B cell (primary cell): ENCODE results near the gene KCTD5. TPM values are rescaled to one million over a fixed set of nuclear protein-coding genes. Genes with fewer than 3 reads are reported as not detected.

Source experiments
- ATAC-seq: fragments of 200-7000 bp; cut with Tn5 transposase; one replicate; pipeline ENCODE4 v1.10.0; 2021; ENCODE audit warnings: low read depth, mild to moderate bottlenecking, moderate number of reproducible peaks, moderate library complexity
- CTCF ChIA-PET: fragments of 350-600 bp; sonication (Branson Sonifier 250); formaldehyde crosslinking; loops from one replicate; lab custom pipeline; 2021; ENCODE audit warnings: antibody characterized with exemption, inconsistent platforms; lab: Charles Lee
- POLR2A ChIA-PET: fragments of 350-600 bp; sonication (Branson Sonifier 250); formaldehyde crosslinking; loops from one replicate; lab custom pipeline; 2021; ENCODE audit warnings: antibody characterized with exemption; lab: Charles Lee
- DNase-seq: peaks from one replicate; pipeline ENCODE4 v3.0.0; 2013
- H2AFZ ChIP-seq: 2 replicates; pipeline ENCODE4 v1.6.1; 2012; ENCODE audit warnings: mild to moderate bottlenecking, low read depth, low read length; ENCODE audit not compliant: insufficient read depth, poor library complexity, severe bottlenecking
- H3K27ac ChIP-seq, 2 donors: 1 replicate in 1 of 2; 2 replicates in 1 of 2; pipeline ENCODE4 v1.5.1; 2012 to 2013; ENCODE audit warnings: low read length in 2 of 2, mild to moderate bottlenecking in 2 of 2, moderate library complexity in 1 of 2
- H3K27me3 ChIP-seq, 4 experiments: fragments of 200-600 bp in 1 of 4; sonication (generic) in 1 of 4; replicated peaks in 1 of 4; 1 replicate in 2 of 4; 2 replicates in 2 of 4; pipeline versions ENCODE4 v1.6.1 to v1.7.0; 2013 to 2016; ENCODE audit warnings: low read length in 3 of 4, mild to moderate bottlenecking in 2 of 4, mixed read lengths in 1 of 4, moderate library complexity in 1 of 4; ENCODE audit not compliant: insufficient read depth in 4 of 4, control insufficient read depth in 3 of 4; ENCODE audit errors: control extremely low read depth in 1 of 4
- H3K36me3 ChIP-seq, 2 experiments: replicated peaks in 1 of 2; 1 replicate in 1 of 2; 2 replicates in 1 of 2; pipeline versions ENCODE4 v1.6.1 to v1.7.1; 2013; ENCODE audit warnings: low read length in 1 of 2; ENCODE audit not compliant: insufficient read depth in 2 of 2, control insufficient read depth in 1 of 2; ENCODE audit errors: control extremely low read depth in 1 of 2, extremely low read depth in 1 of 2
- H3K4me1 ChIP-seq, 2 donors: fragments of 200-600 bp in 1 of 2; sonication (generic) in 1 of 2; 1 replicate in 1 of 2; 2 replicates in 1 of 2; pipeline versions ENCODE4 v1.5.1 to v1.6.1; 2013 to 2017; ENCODE audit warnings: low read length in 2 of 2; ENCODE audit not compliant: control insufficient read depth in 2 of 2, insufficient read depth in 2 of 2
- H3K4me2 ChIP-seq: replicated peaks from 2 replicates; pipeline ENCODE3; 2012; ENCODE audit warnings: mild to moderate bottlenecking, low read depth, low read length; ENCODE audit not compliant: poor library complexity, severe bottlenecking
- H3K4me3 ChIP-seq, 5 experiments: fragments of 200-600 bp in 1 of 5; sonication (generic) in 1 of 5; 1 replicate in 3 of 5; 2 replicates in 2 of 5; pipeline versions ENCODE4 v1.5.1 to v1.7.0; 2011 to 2016; ENCODE audit warnings: low read length in 4 of 5, mild to moderate bottlenecking in 4 of 5, low read depth in 2 of 5, control low read depth in 1 of 5, moderate library complexity in 1 of 5; ENCODE audit not compliant: insufficient read depth in 1 of 5; ENCODE audit errors: control extremely low read depth in 1 of 5, extremely low read depth in 1 of 5
- H3K79me2 ChIP-seq: fragments of 200-600 bp; sonication (generic); one replicate; pipeline ENCODE4 v1.6.0; 2016; ENCODE audit warnings: low read length; ENCODE audit not compliant: control insufficient read depth, insufficient read depth
- H3K9ac ChIP-seq: fragments of 200-600 bp; sonication (generic); 2 replicates; pipeline ENCODE4 v1.6.1; 2017; ENCODE audit warnings: mild to moderate bottlenecking, low read length, moderate library complexity
- H3K9me3 ChIP-seq, 3 donors: one replicate each; pipeline versions ENCODE4 v1.6.1 to v1.7.1; 2013; ENCODE audit warnings: low read length in 2 of 3; ENCODE audit not compliant: control insufficient read depth in 2 of 3, insufficient read depth in 1 of 3; ENCODE audit errors: control extremely low read depth in 1 of 3
- H4K20me1 ChIP-seq: 2 replicates; pipeline ENCODE4 v1.6.0; 2012; ENCODE audit warnings: mild to moderate bottlenecking, low read length; ENCODE audit not compliant: insufficient read depth, control insufficient read depth, poor library complexity, severe bottlenecking
- H3K27ac Mint-ChIP-seq: one replicate; pipeline ENCODE4 v1.8.0; 2021; ENCODE audit warnings: mixed read lengths
- H3K27me3 Mint-ChIP-seq: one replicate; pipeline ENCODE4 v1.8.0; 2021; ENCODE audit warnings: mixed read lengths
- H3K4me1 Mint-ChIP-seq: one replicate; pipeline ENCODE4 v1.8.0; 2021; ENCODE audit warnings: mixed read lengths
- H3K4me3 Mint-ChIP-seq: one replicate; pipeline ENCODE4 v1.8.0; 2021; ENCODE audit warnings: mixed read lengths
- H3K9me3 Mint-ChIP-seq: one replicate; pipeline ENCODE4 v1.8.0; 2022; ENCODE audit warnings: mixed read lengths; ENCODE audit not compliant: insufficient read depth
- CTCF ChIP-seq: fragments of 200-600 bp; IDR thresholded peaks from one replicate; pipeline ENCODE4 v1.8.0; 2022; ENCODE audit warnings: antibody characterized with exemption, mild to moderate bottlenecking
- EZH2 ChIP-seq: IDR thresholded peaks from 2 replicates; pipeline ENCODE4 v1.6.1; 2012; ENCODE audit warnings: borderline replicate concordance, low read depth, mild to moderate bottlenecking, moderate library complexity, low read length; ENCODE audit not compliant: insufficient read depth, poor library complexity, severe bottlenecking
- WGBS: methylation state at CpG from one replicate; pipeline ENCODE4 v1.1.5; 2013; ENCODE audit warnings: missing lambda C conversion rate; ENCODE audit not compliant: insufficient coverage; 5-methylcytosine and 5-hydroxymethylcytosine counted together
- intact Hi-C: fragments of 100-400 bp; cut with micrococcal nuclease; formaldehyde crosslinking; loops from one replicate; pipeline ENCODE4 v1.10.0; 2022
- polyA plus RNA-seq: library from polyadenylated mRNA; depleted of rRNA; stranded (reverse); fragments of >200 nt; gene quantifications from 2 replicates; pipeline ENCODE4 v1.2.3, GENCODE V29; 2012
- total RNA-seq, 2 donors: library from RNA; stranded (reverse); fragments of 120-200 nt in 1 of 2; gene quantifications; 1 replicate in 1 of 2; 2 replicates in 1 of 2; pipeline versions ENCODE4 v1.2.3 to v1.2.4, GENCODE V29; 2013 to 2022

Gene KCTD5
- total and polyA plus RNA-seq, 2 donors (not counting 1 experiment from before 2014, with no cell fraction given) = 17.2 to 37.3 TPM

GRCh38 chr16:2717383-2718263 lies 35.3 kb downstream of the KCTD5 start:
- no peak overlapping the region for H3K9ac ChIP-seq
- CTCF ChIA-PET = no interaction called here
- Mint-ChIP-seq H3K9me3 (no peaks in the 10 kb centered on the region), H3K27ac (no peak overlapping the region), H3K4me1 (peaks cover 10% of the 10 kb centered on the region), H3K4me3 (peak overlapping the region; percentile 37), H3K27me3 (peaks cover 4% of the 10 kb centered on the region)
- H3K9me3 ChIP-seq = peaks cover 0 to 3% (median 0%) of the 10 kb centered on the region in 3 donors
- peaks cover 7 to 22% of the 10 kb centered on the region in 2 donors for H3K4me1 ChIP-seq
- no peak for TF ChIP-seq CTCF
- no peak for TF ChIP-seq EZH2
- H4K20me1 ChIP-seq = peaks cover 3% of the 10 kb centered on the region
- no peaks in the 10 kb centered on the region for H3K36me3 ChIP-seq
- H3K27ac ChIP-seq = no peak overlapping the region
- ATAC-seq (no peak), DNase-seq (no peak)
- H2AFZ ChIP-seq = no peak overlapping the region
- no peak overlapping the region for H3K4me3 ChIP-seq
- H3K4me2 ChIP-seq = no peak overlapping the region
- H3K27me3 ChIP-seq = no peaks in the 10 kb centered on the region
- WGBS = 58% methylated on average over 10 of the region's 21 CpGs
- intact Hi-C loops = no loop called here
- H3K79me2 ChIP-seq = no peaks in the 10 kb centered on the region
- POLR2A ChIA-PET = interaction anchor here (0.6 kb wide), 1 partner anchor 1011 kb away, joined by 3 read pairs; no protein-coding TSS in a partner anchor
